ENCODE data around the gene SOCS2. TPM values are rescaled to one million over a fixed set of nuclear protein-coding genes. Genes with fewer than 3 reads are reported as not detected.
A peak's percentile ranks its signal among the peaks of the same experiment; 100 is the strongest.

The SOCS2 gene
- total RNA-seq, 2 experiments from 2014 or later: 40.5 to 40.8 TPM

DNA sequence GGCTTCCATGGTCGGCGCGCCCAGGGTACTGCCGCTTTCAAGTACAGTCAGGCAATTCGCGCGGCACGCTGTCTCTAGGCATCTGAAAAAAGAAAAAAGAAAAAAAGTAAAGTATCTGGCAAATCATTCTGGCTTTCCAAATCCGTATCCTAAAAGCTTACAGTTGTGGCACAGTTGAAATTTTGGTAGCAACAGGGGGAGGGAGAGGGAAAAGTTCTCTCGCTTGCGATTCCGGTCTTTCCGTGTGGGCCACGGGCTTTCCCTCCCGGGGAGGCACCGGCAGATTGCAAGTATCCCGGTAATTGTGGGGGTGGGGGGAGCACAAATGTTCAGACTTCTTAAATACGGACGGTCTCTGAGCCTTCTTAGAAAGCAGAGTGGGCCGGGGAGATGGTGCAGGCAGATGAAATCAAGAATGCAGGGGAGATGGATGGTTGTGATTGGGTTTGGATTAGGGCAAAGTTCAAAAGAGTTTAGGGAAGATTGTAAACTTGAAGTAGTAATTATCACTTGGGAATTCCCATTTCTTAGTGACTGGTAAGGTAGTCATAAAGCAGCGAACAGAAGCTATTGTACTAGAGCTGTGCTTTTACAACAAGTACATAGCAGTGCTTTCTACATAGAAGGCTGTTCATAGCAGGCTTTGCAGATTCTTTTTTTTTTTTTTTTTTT lies 1.2 kb downstream of the SOCS2 start:
- Mint-ChIP-seq H3K27me3 (peaks cover 11% of the 10 kb centered on the region), H3K36me3 (ENCODE audit: low read depth) (peaks cover 44% of the 10 kb centered on the region)
- POLR2A ChIA-PET: interaction anchor here (0.8 kb wide), 1 partner anchor 169 kb away, joined by 3 read pairs; no protein-coding TSS in a partner anchor

DNA sequence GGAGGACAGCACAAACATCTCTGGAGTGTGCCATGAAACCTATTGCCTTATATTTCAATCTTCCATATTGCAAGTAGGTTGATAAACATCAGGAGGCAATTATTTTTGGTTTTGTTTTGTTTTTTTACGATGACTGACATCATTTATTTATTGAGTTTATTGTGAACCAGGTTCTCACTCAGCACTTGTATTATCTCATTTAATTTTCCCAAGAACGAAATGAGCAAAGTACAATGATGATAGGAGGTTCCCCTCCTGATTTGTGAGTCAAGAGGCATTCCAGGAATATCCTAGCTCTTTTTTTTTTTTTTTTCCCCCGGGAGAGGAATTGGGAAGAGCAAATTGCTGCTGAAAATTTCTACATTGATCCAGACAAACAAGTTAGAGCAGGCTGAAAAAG lies 4.7 kb downstream of the SOCS2 start:
- intact Hi-C loops (cut with micrococcal nuclease): no loop called here
- ChIA-PET CTCF (interaction anchor here (1.2 kb wide), 1 partner anchor 525 kb away, joined by 3 read pairs; no protein-coding TSS in a partner anchor), POLR2A (no interaction called here)
- no peak overlapping the region for H3K27ac Mint-ChIP-seq
- ATAC-seq (no peak), DNase-seq (no peak)
- peaks cover 58% of the 10 kb centered on the region for H3K36me3 Mint-ChIP-seq (ENCODE audit: low read depth)
- TF ChIP-seq, protein P1, sequence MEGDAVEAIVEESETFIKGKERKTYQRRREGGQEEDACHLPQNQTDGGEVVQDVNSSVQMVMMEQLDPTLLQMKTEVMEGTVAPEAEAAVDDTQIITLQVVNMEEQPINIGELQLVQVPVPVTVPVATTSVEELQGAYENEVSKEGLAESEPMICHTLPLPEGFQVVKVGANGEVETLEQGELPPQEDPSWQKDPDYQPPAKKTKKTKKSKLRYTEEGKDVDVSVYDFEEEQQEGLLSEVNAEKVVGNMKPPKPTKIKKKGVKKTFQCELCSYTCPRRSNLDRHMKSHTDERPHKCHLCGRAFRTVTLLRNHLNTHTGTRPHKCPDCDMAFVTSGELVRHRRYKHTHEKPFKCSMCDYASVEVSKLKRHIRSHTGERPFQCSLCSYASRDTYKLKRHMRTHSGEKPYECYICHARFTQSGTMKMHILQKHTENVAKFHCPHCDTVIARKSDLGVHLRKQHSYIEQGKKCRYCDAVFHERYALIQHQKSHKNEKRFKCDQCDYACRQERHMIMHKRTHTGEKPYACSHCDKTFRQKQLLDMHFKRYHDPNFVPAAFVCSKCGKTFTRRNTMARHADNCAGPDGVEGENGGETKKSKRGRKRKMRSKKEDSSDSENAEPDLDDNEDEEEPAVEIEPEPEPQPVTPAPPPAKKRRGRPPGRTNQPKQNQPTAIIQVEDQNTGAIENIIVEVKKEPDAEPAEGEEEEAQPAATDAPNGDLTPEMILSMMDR (IDR thresholded peaks at IDR 0.05): no peak
- H3K4me3 Mint-ChIP-seq: no peak overlapping the region
- no peaks in the 10 kb centered on the region for H3K9me3 Mint-ChIP-seq
- peaks cover 24% of the 10 kb centered on the region for H3K4me1 Mint-ChIP-seq (ENCODE audit: low read depth)
- H3K27me3 Mint-ChIP-seq: peaks cover 10% of the 10 kb centered on the region

More for the DNA sequence above, 1.2 kb downstream of the SOCS2 start:
- H3K4me3 Mint-ChIP-seq: peak overlapping the region; percentile 87
- CTCF ChIA-PET: interaction anchor here (1.0 to 9.7 kb wide), 6 partner anchors 11 to 527 kb away, joined by 3 to 143 read pairs (median 4); partner anchors contain the start of gene CRADD
- H3K27ac Mint-ChIP-seq: peak overlapping the region; percentile 3
- TF ChIP-seq, protein P1 (IDR thresholded peaks at IDR 0.05): no peak
- ATAC-seq: no peak
- peaks cover 31% of the 10 kb centered on the region for H3K4me1 Mint-ChIP-seq (ENCODE audit: low read depth)
- DNase-seq: peak; percentile 58
- H3K9me3 Mint-ChIP-seq: no peaks in the 10 kb centered on the region
- intact Hi-C loops (cut with micrococcal nuclease): loop anchor here (5.0 kb wide), 1 partner anchor 71 kb away; no protein-coding TSS in a partner anchor

DNA sequence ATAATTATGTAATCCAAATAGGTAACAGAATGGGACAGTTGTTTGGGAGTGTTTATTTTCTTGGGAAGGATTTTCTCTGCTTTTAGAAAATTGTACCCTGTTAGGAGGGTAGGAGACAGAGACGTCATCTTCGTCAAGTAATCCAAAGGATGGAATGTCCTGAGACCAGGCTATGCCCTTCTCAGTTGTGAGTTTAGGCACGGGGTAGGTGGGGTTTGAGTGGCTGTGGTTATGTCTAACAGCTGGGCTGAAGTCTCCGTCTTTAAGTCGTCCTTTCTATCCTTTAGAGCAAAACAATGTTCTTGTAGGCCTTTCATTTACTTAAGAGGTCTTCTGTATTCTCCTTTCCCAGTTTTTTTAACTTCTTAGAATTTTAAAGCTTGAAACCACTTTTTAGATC lies 5.7 kb downstream of the SOCS2 start:
- ATAC-seq (no peak), DNase-seq (no peak)
- no peak overlapping the region for H3K4me3 Mint-ChIP-seq
- TF ChIP-seq, protein P1 (IDR thresholded peaks at IDR 0.05): no peak
- H3K36me3 Mint-ChIP-seq (ENCODE audit: low read depth): peaks cover 50% of the 10 kb centered on the region
- H3K9me3 Mint-ChIP-seq: no peaks in the 10 kb centered on the region
- POLR2A ChIA-PET: no interaction called here
- peaks cover 5% of the 10 kb centered on the region for H3K27me3 Mint-ChIP-seq
- peaks cover 16% of the 10 kb centered on the region for H3K4me1 Mint-ChIP-seq (ENCODE audit: low read depth)
- CTCF ChIA-PET: no interaction called here
- no peak overlapping the region for H3K27ac Mint-ChIP-seq
- intact Hi-C loops (cut with micrococcal nuclease): no loop called here

DNA sequence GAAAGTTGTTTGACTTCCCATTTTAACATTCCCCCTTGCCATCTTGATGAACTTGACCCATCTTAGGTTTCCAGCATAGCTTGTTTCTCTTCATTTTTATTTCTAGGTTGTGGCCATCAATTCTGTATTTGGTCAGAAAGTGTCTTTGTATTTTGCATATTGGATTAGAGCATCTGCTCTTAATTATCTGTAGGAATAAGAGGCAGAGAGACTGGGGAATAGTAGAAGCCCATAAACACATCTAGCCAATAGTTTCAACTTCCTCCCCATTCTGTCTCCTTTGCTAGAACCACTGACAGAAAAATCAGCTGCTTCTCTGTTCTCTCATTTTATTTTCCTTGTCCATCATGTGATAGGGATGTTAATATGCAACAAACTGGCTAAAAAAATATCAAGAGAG lies 8.2 kb downstream of the SOCS2 start:
- ATAC-seq: no peak
- CTCF ChIA-PET: interaction anchor here (0.7 kb wide), 1 partner anchor 19 kb away, joined by 3 read pairs; no protein-coding TSS in a partner anchor

More for the DNA sequence above, 8.2 kb downstream of the SOCS2 start:
- H3K36me3 Mint-ChIP-seq (ENCODE audit: low read depth): peaks cover 32% of the 10 kb centered on the region
- H3K27me3 Mint-ChIP-seq: no peaks in the 10 kb centered on the region
- no peak overlapping the region for H3K27ac Mint-ChIP-seq
- H3K9me3 Mint-ChIP-seq: no peaks in the 10 kb centered on the region
- DNase-seq: no peak
- H3K4me1 Mint-ChIP-seq (ENCODE audit: low read depth): peaks cover 8% of the 10 kb centered on the region
- POLR2A ChIA-PET: interaction anchor here (1.1 to 1.8 kb wide), 2 partner anchors 9 to 11 kb away, joined by 4 to 5 read pairs; no protein-coding TSS in a partner anchor
- intact Hi-C loops (cut with micrococcal nuclease): no loop called here
- H3K4me3 Mint-ChIP-seq: no peak overlapping the region
- TF ChIP-seq, protein P1 (IDR thresholded peaks at IDR 0.05): no peak
